WTC11 (cell line): ENCODE data around the gene PRELID2. TPM values are rescaled to one million over a fixed set of nuclear protein-coding genes. Genes with fewer than 3 reads are reported as not detected.
A peak's percentile ranks its signal among the peaks of the same experiment; 100 is the strongest.

Source experiments
- ATAC-seq: fragments of 200-7000 bp; cut with Tn5 transposase; 2 replicates; pipeline ENCODE4 v1.10.0; 2021; ENCODE audit warnings: mild to moderate bottlenecking, moderate library complexity
- CTCF ChIA-PET: fragments of 300-600 bp; sonication (Branson Sonifier 250); formaldehyde crosslinking; loops from one replicate; lab custom pipeline; 2021; ENCODE audit warnings: antibody characterized with exemption; lab: Charles Lee
- POLR2A ChIA-PET: fragments of 350-600 bp; sonication (Branson Sonifier 250); formaldehyde crosslinking; loops from one replicate; lab custom pipeline; 2021; ENCODE audit warnings: antibody characterized with exemption; lab: Charles Lee
- DNase-seq: peaks from one replicate; pipeline ENCODE4 v3.0.0; 2021; ENCODE audit warnings: low spot score
- H3K27ac Mint-ChIP-seq: 2 replicates; pipeline ENCODE4 v1.8.0; 2021; ENCODE audit warnings: mixed read lengths
- H3K27me3 Mint-ChIP-seq: 2 replicates; pipeline ENCODE4 v1.8.0; 2021; ENCODE audit warnings: low read depth, mild to moderate bottlenecking, moderate library complexity, mixed read lengths
- H3K36me3 Mint-ChIP-seq: 2 replicates; pipeline ENCODE4 v1.8.0; 2021; ENCODE audit warnings: mixed read lengths
- H3K4me1 Mint-ChIP-seq: 2 replicates; pipeline ENCODE4 v1.8.0; 2022; ENCODE audit warnings: mixed read lengths
- H3K4me3 Mint-ChIP-seq: 2 replicates; pipeline ENCODE4 v1.8.0; 2021; ENCODE audit warnings: mild to moderate bottlenecking, moderate library complexity, mixed read lengths
- H3K9me3 Mint-ChIP-seq: 2 replicates; pipeline ENCODE4 v1.8.0; 2021; ENCODE audit warnings: mixed read lengths
- ARID4B ChIP-seq: sonication (generic); formaldehyde crosslinking; IDR thresholded peaks from 2 replicates; pipeline ENCODE4 v1.8.0; 2023; ENCODE audit warnings: missing genetic modification reagents, mild to moderate bottlenecking, borderline replicate concordance
- ATF1 ChIP-seq: sonication (generic); formaldehyde crosslinking; IDR thresholded peaks from 2 replicates; pipeline ENCODE4 v1.8.1; 2023; ENCODE audit warnings: mild to moderate bottlenecking, moderate library complexity, missing genetic modification reagents
- ATF6 ChIP-seq: sonication (generic); formaldehyde crosslinking; IDR thresholded peaks from 2 replicates; pipeline ENCODE4 v1.8.1; 2023; ENCODE audit warnings: mild to moderate bottlenecking, missing genetic modification reagents
- CBFB ChIP-seq: sonication (generic); formaldehyde crosslinking; IDR thresholded peaks from 2 replicates; pipeline ENCODE4 v1.8.1; 2022; ENCODE audit warnings: mild to moderate bottlenecking, low read depth, missing genetic modification reagents
- E2F4 ChIP-seq: sonication (generic); formaldehyde crosslinking; IDR thresholded peaks from 2 replicates; pipeline ENCODE4 v1.8.1; 2022; ENCODE audit warnings: low read depth, mild to moderate bottlenecking, moderate library complexity, missing genetic modification reagents, borderline replicate concordance
- ELF4 ChIP-seq: sonication (generic); formaldehyde crosslinking; IDR thresholded peaks from 2 replicates; pipeline ENCODE4 v1.8.1; 2022; ENCODE audit warnings: low read depth, mild to moderate bottlenecking, moderate library complexity, missing genetic modification reagents
- ETV6 ChIP-seq: sonication (generic); formaldehyde crosslinking; IDR thresholded peaks from 2 replicates; pipeline ENCODE4 v1.8.1; 2022; ENCODE audit warnings: mild to moderate bottlenecking, missing genetic modification reagents
- GABPB1 ChIP-seq: sonication (generic); formaldehyde crosslinking; IDR thresholded peaks from 2 replicates; pipeline ENCODE4 v1.8.1; 2023; ENCODE audit warnings: mild to moderate bottlenecking, missing genetic modification reagents
- GTF2I ChIP-seq: fragments of 250-450 bp; sonication (Bioruptor Pico); conservative IDR thresholded peaks from 2 replicates; pipeline ENCODE4 v1.4.0; 2021; ENCODE audit warnings: mild to moderate bottlenecking
- JUN ChIP-seq: sonication (generic); formaldehyde crosslinking; IDR thresholded peaks from 2 replicates; pipeline ENCODE4 v1.8.0; 2023; ENCODE audit warnings: mild to moderate bottlenecking, missing genetic modification reagents
- KAT7 ChIP-seq: sonication (generic); formaldehyde crosslinking; IDR thresholded peaks from 2 replicates; pipeline ENCODE4 v1.8.1; 2023; ENCODE audit warnings: missing genetic modification reagents, mild to moderate bottlenecking, borderline replicate concordance
- MLX ChIP-seq: sonication (generic); formaldehyde crosslinking; IDR thresholded peaks from 2 replicates; pipeline ENCODE4 v1.8.1; 2023; ENCODE audit warnings: mild to moderate bottlenecking, missing genetic modification reagents, moderate library complexity
- MYBL2 ChIP-seq: sonication (generic); formaldehyde crosslinking; IDR thresholded peaks from 2 replicates; pipeline ENCODE4 v1.8.1; 2023; ENCODE audit warnings: mild to moderate bottlenecking, moderate library complexity, missing genetic modification reagents
- PRRX2 ChIP-seq: fragments of 250-450 bp; sonication (Bioruptor Pico); IDR thresholded peaks from 2 replicates; pipeline ENCODE4 v1.8.0; 2021; ENCODE audit warnings: mild to moderate bottlenecking
- RELA ChIP-seq: sonication (generic); formaldehyde crosslinking; IDR thresholded peaks from 2 replicates; pipeline ENCODE4 v1.8.1; 2022; ENCODE audit warnings: missing genetic modification reagents, mild to moderate bottlenecking, borderline replicate concordance
- SOX15 ChIP-seq: fragments of 250-450 bp; sonication (Bioruptor Pico); IDR thresholded peaks from 2 replicates; pipeline ENCODE4 v1.9.0; 2021; ENCODE audit warnings: mild to moderate bottlenecking
- TCF7 ChIP-seq: sonication (generic); formaldehyde crosslinking; IDR thresholded peaks from 2 replicates; pipeline ENCODE4 v1.8.0; 2022; ENCODE audit warnings: mild to moderate bottlenecking, low read depth, missing genetic modification reagents, moderate library complexity
- ZBTB21 ChIP-seq: sonication (generic); formaldehyde crosslinking; IDR thresholded peaks from 2 replicates; pipeline ENCODE4 v1.8.1; 2023; ENCODE audit warnings: mild to moderate bottlenecking, missing genetic modification reagents, borderline replicate concordance
- ZMAT4 ChIP-seq: fragments of 250-450 bp; sonication (Bioruptor Pico); IDR thresholded peaks from 2 replicates; pipeline ENCODE4 v1.9.0; 2021; ENCODE audit warnings: mild to moderate bottlenecking
- ZNF219 ChIP-seq: sonication (generic); formaldehyde crosslinking; IDR thresholded peaks from 2 replicates; pipeline ENCODE4 v1.8.0; 2023; ENCODE audit warnings: missing genetic modification reagents, mild to moderate bottlenecking, borderline replicate concordance
- ZNF512 ChIP-seq: sonication (generic); formaldehyde crosslinking; IDR thresholded peaks from 2 replicates; pipeline ENCODE4 v1.8.1; 2022; ENCODE audit warnings: missing genetic modification reagents, borderline replicate concordance
- ZNF532 ChIP-seq: fragments of 250-450 bp; sonication (Bioruptor Pico); IDR thresholded peaks from 2 replicates; pipeline ENCODE4 v1.9.0; 2021; ENCODE audit warnings: mild to moderate bottlenecking, borderline replicate concordance
- total RNA-seq: library from RNA; stranded (reverse); gene quantifications from 3 replicates; pipeline ENCODE4 v1.2.3, GENCODE V29; 2021

Gene PRELID2
- total RNA-seq, 1 experiment from 2014 or later, result 10.0 TPM

- no peak for TF ChIP-seq ARID4B
- no peak for TF ChIP-seq MLX (CRISPR knock-in tag)
- TF ChIP-seq ZMAT4 (CRISPR knock-in tag), result no peak
- TF ChIP-seq RELA (CRISPR knock-in tag), result no peak
- TF ChIP-seq ELF4 (CRISPR knock-in tag), result no peak
- TF ChIP-seq GTF2I, result no peak
- TF ChIP-seq ATF1 (CRISPR knock-in tag), result no peak
- TF ChIP-seq SOX15 (CRISPR knock-in tag), result no peak
- no peak for TF ChIP-seq PRRX2 (CRISPR knock-in tag)
- no peak for TF ChIP-seq TCF7 (CRISPR knock-in tag)
Observed at GRCh38 chr5:145793574-145793973, 41.6 kb downstream of the PRELID2 start (continued).

- Mint-ChIP-seq H3K9me3 (no peaks in the 10 kb centered on the region), H3K4me1 (peaks cover 17% of the 10 kb centered on the region), H3K36me3 (no peaks in the 10 kb centered on the region), H3K4me3 (no peak overlapping the region), H3K27ac (no peak overlapping the region), H3K27me3 (no peaks in the 10 kb centered on the region)
- ATAC-seq (peak; percentile 40; the same call in 1 of the 2 replicates), DNase-seq (no peak)
- CTCF ChIA-PET, result interaction anchor here (1.3 to 2.1 kb wide), 4 partner anchors 10 to 447 kb away, joined by 3 to 6 read pairs (median 4); no protein-coding TSS in a partner anchor
- no peak for TF ChIP-seq E2F4 (CRISPR knock-in tag)
- no peak for TF ChIP-seq MYBL2
- TF ChIP-seq ZNF219 (CRISPR knock-in tag), result no peak
- no peak for TF ChIP-seq RELA (CRISPR knock-in tag)
- no peak for TF ChIP-seq ZNF512 (CRISPR knock-in tag)
- TF ChIP-seq JUN (CRISPR knock-in tag), result no peak
- no peak for TF ChIP-seq ZBTB21 (CRISPR knock-in tag)
- TF ChIP-seq PRRX2 (CRISPR knock-in tag), result no peak
- TF ChIP-seq ATF1 (CRISPR knock-in tag), result no peak
- no peak for TF ChIP-seq GABPB1 (CRISPR knock-in tag)
- no peak for TF ChIP-seq ZNF532 (CRISPR knock-in tag)
- no peak for TF ChIP-seq ETV6
- TF ChIP-seq KAT7 (CRISPR knock-in tag), result no peak
- no peak for TF ChIP-seq ATF6
- no peak for TF ChIP-seq CBFB (CRISPR knock-in tag)
- POLR2A ChIA-PET, result no interaction called here
Observed at GRCh38 chr5:145792840-145793239, 42.3 kb downstream of the PRELID2 start.
